ENCODE measurements around the gene CBLB. TPM values are rescaled to one million over a fixed set of nuclear protein-coding genes. Genes with fewer than 3 reads are reported as not detected.

CBLB gene
- total and polyA plus RNA-seq, 2 of the 4 experiments (the other 2 are of a cell fraction): 10.1 to 20.1 TPM

- no peak for ATAC-seq (ENCODE audit: low read depth)
- dilution Hi-C loops (cut with HindIII; ENCODE audit: low sequenced_read_pairs, unreplicated experiment): no loop called here
- no peak overlapping the region for H3K23ac ChIP-seq (ENCODE audit: low read depth, low read length)
- H4K20me1 ChIP-seq (ENCODE audit: insufficient read depth, low read length): no peaks in the 10 kb centered on the region
- H4K8ac ChIP-seq (ENCODE audit: low read depth in 2 of 2, low read length in 2 of 2): no peak overlapping the region
- no peaks in the 10 kb centered on the region for H3K4me1 ChIP-seq (ENCODE audit: control insufficient read depth, insufficient read depth, low read length)
- H3K56ac ChIP-seq (ENCODE audit: extremely low read depth, insufficient read depth, low read length): no peak overlapping the region
- H4K91ac ChIP-seq (ENCODE audit: insufficient read depth, low read depth, low read length): no peak overlapping the region
- H3K36me3 ChIP-seq (ENCODE audit: control insufficient read depth, insufficient read depth, low read length): no peaks in the 10 kb centered on the region
- no peak overlapping the region for H4K5ac ChIP-seq (ENCODE audit: low read depth, low read length)
- no peaks in the 10 kb centered on the region for H3K9me1 ChIP-seq (ENCODE audit: insufficient read depth, low read length)
- WGBS, 2 experiments (ENCODE audit: extremely low coverage in 2 of 2, insufficient read length in 1 of 2): no CpG with 5 or more reads among the region's 7 CpGs
- H3K79me1 ChIP-seq (ENCODE audit: low read depth in 1 of 2, low read length in 2 of 2): no peaks in the 10 kb centered on the region
- H2BK5ac ChIP-seq (ENCODE audit: low read depth, low read length, poor library complexity, severe bottlenecking): no peak overlapping the region
- H3K9me3 ChIP-seq (ENCODE audit: control insufficient read depth, insufficient read depth, low read length): no peaks in the 10 kb centered on the region
- CTCF ChIA-PET: interaction anchor here (0.7 kb wide), 1 partner anchor 798 kb away, joined by 3 read pairs; no protein-coding TSS in a partner anchor
- H2BK20ac ChIP-seq (ENCODE audit: low read depth, low read length): no peak overlapping the region
- H2BK120ac ChIP-seq (ENCODE audit: low read depth, low read length): no peak overlapping the region
- no peak overlapping the region for H3K18ac ChIP-seq (ENCODE audit: low read depth, low read length)
- H3K9ac ChIP-seq (ENCODE audit: low read depth, low read length): no peak overlapping the region
- POLR2A ChIA-PET (ENCODE audit: unreplicated experiment): no interaction called here
- H3K14ac ChIP-seq (replicated peaks; ENCODE audit: low read depth, low read length): no peak overlapping the region
- DNase-seq: no peak
- no peak overlapping the region for H2BK15ac ChIP-seq (ENCODE audit: low read depth, low read length)
- H2AK5ac ChIP-seq (ENCODE audit: low read depth, low read length): no peak overlapping the region
- H3K4me3 ChIP-seq (ENCODE audit: insufficient read depth, low read depth, low read length): no peak overlapping the region
- BruUV-seq (replicated peaks): no TSS peak
- H3K27me3 ChIP-seq (ENCODE audit: control insufficient read depth, insufficient read depth, low read length): no peaks in the 10 kb centered on the region
- H2AFZ ChIP-seq (replicated peaks; ENCODE audit: low read length, poor library complexity): no peak overlapping the region
- no peak overlapping the region for H3K4ac ChIP-seq (ENCODE audit: low read depth, low read length)
- H2AK9ac ChIP-seq (replicated peaks; ENCODE audit: low read depth, low read length, poor library complexity): no peak overlapping the region
- intact Hi-C loops (cut with micrococcal nuclease): no loop called here
- H3K27ac ChIP-seq (ENCODE audit: insufficient read depth, low read length): no peak overlapping the region
- in situ Hi-C loops (cut with MboI; ENCODE audit: low sequenced_read_pairs): no loop called here
- no peak overlapping the region for H3K4me2 ChIP-seq (ENCODE audit: low read depth, low read length)
- TF ChIP-seq, protein P1, sequence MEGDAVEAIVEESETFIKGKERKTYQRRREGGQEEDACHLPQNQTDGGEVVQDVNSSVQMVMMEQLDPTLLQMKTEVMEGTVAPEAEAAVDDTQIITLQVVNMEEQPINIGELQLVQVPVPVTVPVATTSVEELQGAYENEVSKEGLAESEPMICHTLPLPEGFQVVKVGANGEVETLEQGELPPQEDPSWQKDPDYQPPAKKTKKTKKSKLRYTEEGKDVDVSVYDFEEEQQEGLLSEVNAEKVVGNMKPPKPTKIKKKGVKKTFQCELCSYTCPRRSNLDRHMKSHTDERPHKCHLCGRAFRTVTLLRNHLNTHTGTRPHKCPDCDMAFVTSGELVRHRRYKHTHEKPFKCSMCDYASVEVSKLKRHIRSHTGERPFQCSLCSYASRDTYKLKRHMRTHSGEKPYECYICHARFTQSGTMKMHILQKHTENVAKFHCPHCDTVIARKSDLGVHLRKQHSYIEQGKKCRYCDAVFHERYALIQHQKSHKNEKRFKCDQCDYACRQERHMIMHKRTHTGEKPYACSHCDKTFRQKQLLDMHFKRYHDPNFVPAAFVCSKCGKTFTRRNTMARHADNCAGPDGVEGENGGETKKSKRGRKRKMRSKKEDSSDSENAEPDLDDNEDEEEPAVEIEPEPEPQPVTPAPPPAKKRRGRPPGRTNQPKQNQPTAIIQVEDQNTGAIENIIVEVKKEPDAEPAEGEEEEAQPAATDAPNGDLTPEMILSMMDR (conservative IDR thresholded peaks at IDR 0.05; ENCODE audit: low read depth, low read length): no peak
- no peak for TF ChIP-seq RAD21 (IDR thresholded peaks at IDR 0.05; ENCODE audit: low read length)
- TF ChIP-seq CEBPB (IDR thresholded peaks at IDR 0.05; ENCODE audit: low read depth, low read length): no peak
- TF ChIP-seq RCOR1 (IDR thresholded peaks at IDR 0.05; ENCODE audit: insufficient replicate concordance, low read length): no peak
- no peak for TF ChIP-seq NFE2L2 (IDR thresholded peaks at IDR 0.05; ENCODE audit: low read depth, low read length)
- no peak for TF ChIP-seq MAZ (IDR thresholded peaks at IDR 0.05; ENCODE audit: borderline replicate concordance, low read depth, low read length)
- TF ChIP-seq CHD1 (IDR thresholded peaks at IDR 0.05; ENCODE audit: low read depth, low read length): no peak
- TF ChIP-seq, protein P2, sequence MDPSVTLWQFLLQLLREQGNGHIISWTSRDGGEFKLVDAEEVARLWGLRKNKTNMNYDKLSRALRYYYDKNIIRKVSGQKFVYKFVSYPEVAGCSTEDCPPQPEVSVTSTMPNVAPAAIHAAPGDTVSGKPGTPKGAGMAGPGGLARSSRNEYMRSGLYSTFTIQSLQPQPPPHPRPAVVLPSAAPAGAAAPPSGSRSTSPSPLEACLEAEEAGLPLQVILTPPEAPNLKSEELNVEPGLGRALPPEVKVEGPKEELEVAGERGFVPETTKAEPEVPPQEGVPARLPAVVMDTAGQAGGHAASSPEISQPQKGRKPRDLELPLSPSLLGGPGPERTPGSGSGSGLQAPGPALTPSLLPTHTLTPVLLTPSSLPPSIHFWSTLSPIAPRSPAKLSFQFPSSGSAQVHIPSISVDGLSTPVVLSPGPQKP (IDR thresholded peaks at IDR 0.05; ENCODE audit: borderline replicate concordance, low read depth, low read length): no peak
- no peak for TF ChIP-seq MXI1 (IDR thresholded peaks at IDR 0.05; ENCODE audit: borderline replicate concordance, low read depth, low read length)
- TF ChIP-seq BHLHE40 (IDR thresholded peaks at IDR 0.05; ENCODE audit: low read depth, low read length): no peak
- TF ChIP-seq POLR2A (IDR thresholded peaks at IDR 0.05; ENCODE audit: low read depth, low read length): no peak
- no peak for TF ChIP-seq RFX5 (IDR thresholded peaks at IDR 0.05; ENCODE audit: low read depth, low read length)
- no peak for TF ChIP-seq MAFK (IDR thresholded peaks at IDR 0.05; ENCODE audit: low read depth, low read length)
- TF ChIP-seq USF2 (IDR thresholded peaks at IDR 0.05; ENCODE audit: low read depth, low read length): no peak
- TF ChIP-seq FOS (IDR thresholded peaks at IDR 0.05; ENCODE audit: low read depth, low read length): no peak
- TF ChIP-seq SMC3 (IDR thresholded peaks at IDR 0.05; ENCODE audit: low read depth, low read length): no peak
Observed at GRCh38 chr3:105913616-105914015, 44.8 kb upstream of the CBLB start.
